NCI-H146 treated with DMSO at 0.1 percent for 48 hours (cell line): ENCODE results near the gene CBLB.

Experiments used
- DNase-seq: peaks from one replicate; lab custom pipeline; 2025; ENCODE audit not compliant: unreplicated experiment; lab: John Stamatoyannopoulos, UW

CBLB gene

GRCh38 chr3:105868742-105869530 lies at the start of gene CBLB:
Gene CBLB (minus strand): TSS chr3:105869012. CDS start chr3:105867577, 1,435 bp downstream.
- DNase-seq, result peak; percentile 99

GRCh38 chr3:105916767-105917166 lies 48.0 kb upstream of the CBLB start:
- no peak for DNase-seq

- no peak for DNase-seq
These were observed 46.7 kb upstream of the CBLB start for GRCh38 chr3:105915524-105915923.

- no peak for DNase-seq
These were observed 44.8 kb upstream of the CBLB start for GRCh38 chr3:105913616-105914015.

- no peak for DNase-seq
These were observed 44.1 kb upstream of the CBLB start for GRCh38 chr3:105912891-105913290.

- DNase-seq, result no peak
These were observed 42.7 kb upstream of the CBLB start for GRCh38 chr3:105911496-105911895.

GRCh38 chr3:105907777-105908176 lies 39.0 kb upstream of the CBLB start:
- no peak for DNase-seq

GRCh38 chr3:105906836-105907235 lies 38.0 kb upstream of the CBLB start:
- DNase-seq, result no peak

- no peak for DNase-seq
These were observed 37.5 kb upstream of the CBLB start for GRCh38 chr3:105906345-105906744.

- no peak for DNase-seq
These were observed 36.5 kb upstream of the CBLB start for GRCh38 chr3:105905328-105905727.

GRCh38 chr3:105904678-105905284 lies 36.0 kb upstream of the CBLB start:
- DNase-seq, result no peak

GRCh38 chr3:105904251-105904650 lies 35.4 kb upstream of the CBLB start:
- DNase-seq, result no peak

GRCh38 chr3:105899516-105899915 lies 30.7 kb upstream of the CBLB start:
- DNase-seq, result no peak

GRCh38 chr3:105891101-105891500 lies 22.3 kb upstream of the CBLB start:
- no peak for DNase-seq

GRCh38 chr3:105888621-105889579 lies 20.1 kb upstream of the CBLB start:
- DNase-seq, result no peak

- DNase-seq, result no peak
These were observed 16.4 kb upstream of the CBLB start for GRCh38 chr3:105885256-105885655.

- DNase-seq, result no peak
These were observed 15.1 kb upstream of the CBLB start for GRCh38 chr3:105883798-105884377.

- DNase-seq, result no peak
These were observed 12.0 kb upstream of the CBLB start for GRCh38 chr3:105880681-105881290.

- no peak for DNase-seq
These were observed 9.2 kb upstream of the CBLB start for GRCh38 chr3:105878061-105878460.

- DNase-seq, result no peak
These were observed 8.6 kb upstream of the CBLB start for GRCh38 chr3:105877336-105877910.
